ENCODE measurements around the gene COQ7.

Gene COQ7

GRCh38 chr16:19073344-19073743, 5.9 kb downstream of the COQ7 start:
- no peak for DNase-seq (ENCODE audit: extremely low read depth, low read depth)
- TF ChIP-seq CTCF (IDR thresholded peaks at IDR 0.05; ENCODE audit: low read depth, low read length), result no peak

- DNase-seq (ENCODE audit: extremely low read depth, low read depth), result no peak
- no peak for TF ChIP-seq CTCF (IDR thresholded peaks at IDR 0.05; ENCODE audit: low read depth, low read length)
Observed at GRCh38 chr16:19073863-19074262, 6.4 kb downstream of the COQ7 start.

- DNase-seq (ENCODE audit: extremely low read depth, low read depth), result no peak
- no peak for TF ChIP-seq CTCF (IDR thresholded peaks at IDR 0.05; ENCODE audit: low read depth, low read length)
Observed at GRCh38 chr16:19075511-19075910, 8.1 kb downstream of the COQ7 start.

GRCh38 chr16:19077879-19078278, 10.5 kb downstream of the COQ7 start:
- no peak for TF ChIP-seq CTCF (IDR thresholded peaks at IDR 0.05; ENCODE audit: low read depth, low read length)
- no peak for DNase-seq (ENCODE audit: extremely low read depth, low read depth)

GRCh38 chr16:19083670-19084069, 16.3 kb downstream of the COQ7 start:
- TF ChIP-seq CTCF (IDR thresholded peaks at IDR 0.05; ENCODE audit: low read depth, low read length), result no peak
- DNase-seq (ENCODE audit: extremely low read depth, low read depth), result no peak

GRCh38 chr16:19084139-19084538, 16.7 kb downstream of the COQ7 start:
- no peak for DNase-seq (ENCODE audit: extremely low read depth, low read depth)
- TF ChIP-seq CTCF (IDR thresholded peaks at IDR 0.05; ENCODE audit: low read depth, low read length), result no peak

- TF ChIP-seq CTCF (IDR thresholded peaks at IDR 0.05; ENCODE audit: low read depth, low read length), result no peak
- no peak for DNase-seq (ENCODE audit: extremely low read depth, low read depth)
Observed at GRCh38 chr16:19084879-19085278, 17.5 kb downstream of the COQ7 start.
